H1 (cell line): ENCODE data around the gene SH2D4B. TPM values are rescaled to one million over a fixed set of nuclear protein-coding genes. Genes with fewer than 3 reads are reported as not detected.

Source experiments
- HDAC6 ChIP-seq: IDR thresholded peaks from one replicate; pipeline ENCODE4 v1.7.1; 2012; ENCODE audit warnings: low read depth, mild to moderate bottlenecking, inconsistent platforms, low read length, moderate library complexity
- polyA plus RNA-seq, 7 experiments: library from polyadenylated mRNA; depleted of rRNA in 3 of 7; stranded (reverse) in 5 of 7; unstranded in 2 of 7; fragments of >200 nt in 5 of 7; fragments of 200-250 nt in 2 of 7; gene quantifications; 1 replicate in 5 of 7; 2 replicates in 1 of 7; 4 replicates in 1 of 7; pipeline versions ENCODE4 v1.2.1 to v1.2.3, GENCODE V29; 2011 to 2013; ENCODE audit warnings: missing spikeins in 2 of 7, mixed read lengths in 2 of 7
- total RNA-seq: library from RNA; stranded (reverse); fragmentation: NEBNext Ultra II Directional; extraction: Animal tissue kit (Norgen Biotek cat#: 25700); gene quantifications from 2 replicates; pipeline ENCODE4 v1.2.1, GENCODE V29; 2021

Gene SH2D4B
- total and polyA plus RNA-seq, 2 of the 8 experiments (the other 6 are each of a cell fraction or from before 2014, with no cell fraction given) = 0.06 to 0.13 TPM

GRCh38 chr10:80589726-80590373 is 52.1 kb downstream of the SH2D4B start (continued):
- no peak for TF ChIP-seq HDAC6
- TF ChIP-seq, all 59 proteins: peak for 0
